ENCODE measurements around the gene CCSER1. TPM values are rescaled to one million over a fixed set of nuclear protein-coding genes. Genes with fewer than 3 reads are reported as not detected.
"Not testable (repeated sequence)": the region's sequence is repeated elsewhere in the genome, so short reads cannot be mapped to it uniquely, and the experiment has no call there.

Gene CCSER1
- total and polyA plus RNA-seq, 8 donors = 2.0 to 9.0 (median 4.2) TPM

DNA sequence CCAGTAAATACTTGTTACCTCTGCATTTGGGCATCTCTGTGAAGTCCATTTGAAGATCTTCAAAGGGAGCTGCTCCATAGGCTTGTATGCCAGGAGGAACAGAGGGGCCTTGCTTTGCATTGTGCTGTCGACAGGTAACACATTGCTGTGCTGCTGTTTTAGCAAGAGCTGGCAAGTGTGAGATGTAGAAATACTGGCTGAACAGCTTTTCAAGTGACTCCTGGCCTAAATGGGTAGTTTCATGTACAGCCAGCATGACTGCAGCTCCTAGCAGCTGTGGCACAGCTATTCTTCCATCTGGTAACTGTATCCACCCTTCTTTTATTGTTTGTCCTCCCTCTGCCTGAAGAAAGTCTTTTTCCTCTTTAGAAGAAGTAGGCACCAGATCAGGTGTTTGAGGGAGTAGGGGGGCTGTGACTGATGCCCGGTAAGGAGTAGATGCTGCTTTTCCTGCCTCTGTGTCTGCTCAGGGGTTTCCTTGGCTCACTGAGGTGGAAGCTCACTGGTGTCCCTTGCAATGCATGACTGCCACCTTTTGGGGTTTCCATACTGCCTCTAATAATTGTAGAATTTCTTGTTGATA is 965.3 kb downstream of the CCSER1 start:
- no peaks in the 10 kb centered on the region for H3K36me3 ChIP-seq
- no peaks in the 10 kb centered on the region for H3K9me3 ChIP-seq
- TF ChIP-seq, protein P1, sequence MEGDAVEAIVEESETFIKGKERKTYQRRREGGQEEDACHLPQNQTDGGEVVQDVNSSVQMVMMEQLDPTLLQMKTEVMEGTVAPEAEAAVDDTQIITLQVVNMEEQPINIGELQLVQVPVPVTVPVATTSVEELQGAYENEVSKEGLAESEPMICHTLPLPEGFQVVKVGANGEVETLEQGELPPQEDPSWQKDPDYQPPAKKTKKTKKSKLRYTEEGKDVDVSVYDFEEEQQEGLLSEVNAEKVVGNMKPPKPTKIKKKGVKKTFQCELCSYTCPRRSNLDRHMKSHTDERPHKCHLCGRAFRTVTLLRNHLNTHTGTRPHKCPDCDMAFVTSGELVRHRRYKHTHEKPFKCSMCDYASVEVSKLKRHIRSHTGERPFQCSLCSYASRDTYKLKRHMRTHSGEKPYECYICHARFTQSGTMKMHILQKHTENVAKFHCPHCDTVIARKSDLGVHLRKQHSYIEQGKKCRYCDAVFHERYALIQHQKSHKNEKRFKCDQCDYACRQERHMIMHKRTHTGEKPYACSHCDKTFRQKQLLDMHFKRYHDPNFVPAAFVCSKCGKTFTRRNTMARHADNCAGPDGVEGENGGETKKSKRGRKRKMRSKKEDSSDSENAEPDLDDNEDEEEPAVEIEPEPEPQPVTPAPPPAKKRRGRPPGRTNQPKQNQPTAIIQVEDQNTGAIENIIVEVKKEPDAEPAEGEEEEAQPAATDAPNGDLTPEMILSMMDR (IDR thresholded peaks at IDR 0.05) = no peak
- ATAC-seq = peak; percentile 23
- intact Hi-C loops (cut with DNase I) = no loop called here
- no peak overlapping the region for H3K27ac ChIP-seq
- DNase-seq = peak in 1 of 4 donors; percentile 41
- H3K27me3 ChIP-seq = no peaks in the 10 kb centered on the region
- no peak overlapping the region for H3K4me3 ChIP-seq
- H3K4me1 ChIP-seq = no peaks in the 10 kb centered on the region

- ATAC-seq; H3K27ac ChIP-seq; H3K27me3 ChIP-seq; H3K36me3 ChIP-seq; intact Hi-C loops (cut with DNase I); H3K9me3 ChIP-seq; H3K4me1 ChIP-seq; DNase-seq; H3K4me3 ChIP-seq: not testable (repeated sequence)
These were observed 967.0 kb downstream of the CCSER1 start for GRCh38 chr4:91094220-91094619.

- Histone ChIP-seq H3K27ac (no peak overlapping the region), H3K4me1 (no peaks in the 10 kb centered on the region), H3K27me3 (no peaks in the 10 kb centered on the region), H3K4me3 (no peak overlapping the region), H3K9me3 (peaks cover 0 to 14% of the 10 kb centered on the region in 2 donors), H3K36me3 (no peaks in the 10 kb centered on the region)
- DNase-seq (no peak), ATAC-seq (no peak)
- TF ChIP-seq, protein P1 (IDR thresholded peaks at IDR 0.05) = no peak
- intact Hi-C loops (cut with DNase I) = no loop called here
These were observed 972.5 kb downstream of the CCSER1 start for GRCh38 chr4:91099666-91100065.

DNA sequence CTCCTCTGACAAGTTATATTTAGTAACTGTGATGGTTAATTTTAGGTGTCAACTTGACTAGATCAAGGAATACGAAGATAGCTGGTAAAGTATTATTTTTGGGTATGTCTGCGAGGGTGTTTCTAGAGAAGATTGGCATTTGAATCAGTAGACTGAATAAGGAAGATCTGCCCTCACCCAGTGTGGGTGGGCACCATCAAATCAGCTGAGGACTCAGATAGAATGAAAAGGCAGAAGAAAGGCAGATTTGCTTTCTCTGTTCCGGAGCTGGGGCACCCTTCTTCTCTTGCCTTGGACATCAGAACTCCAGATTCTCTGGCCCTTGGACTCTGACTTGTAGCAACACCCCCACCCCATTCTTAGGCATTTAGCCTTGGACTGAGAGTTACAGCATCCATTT is 981.6 kb downstream of the CCSER1 start:
- no peak for ATAC-seq
- intact Hi-C loops (cut with DNase I) = no loop called here
- Histone ChIP-seq H3K27ac (no peak overlapping the region), H3K27me3 (no peaks in the 10 kb centered on the region), H3K4me1 (no peaks in the 10 kb centered on the region), H3K4me3 (no peak overlapping the region), H3K36me3 (no peaks in the 10 kb centered on the region), H3K9me3 (peaks cover 0 to 7% of the 10 kb centered on the region in 2 donors)
- TF ChIP-seq, protein P1 (IDR thresholded peaks at IDR 0.05) = no peak
- DNase-seq = no peak

GRCh38 chr4:91111556-91111955 is 984.4 kb downstream of the CCSER1 start:
- DNase-seq = no peak
- no peak for ATAC-seq
- intact Hi-C loops (cut with DNase I) = no loop called here

More at GRCh38 chr4:91111556-91111955, 984.4 kb downstream of the CCSER1 start:
- no peaks in the 10 kb centered on the region for H3K4me1 ChIP-seq
- H3K27me3 ChIP-seq = no peaks in the 10 kb centered on the region
- no peak overlapping the region for H3K27ac ChIP-seq
- H3K9me3 ChIP-seq = no peaks in the 10 kb centered on the region
- TF ChIP-seq, protein P1 (IDR thresholded peaks at IDR 0.05) = no peak
- no peak overlapping the region for H3K4me3 ChIP-seq
- no peaks in the 10 kb centered on the region for H3K36me3 ChIP-seq
